Nephron (organoid): ENCODE measurements around the gene KATNAL1.
A peak's percentile ranks its signal among the peaks of the same experiment; 100 is the strongest.

ENCODE experiments used
- H3K27ac Mint-ChIP-seq, 3 experiments: 2 replicates each; pipeline ENCODE4 v1.8.0; 2020; ENCODE audit warnings: mixed read lengths in 3 of 3, mild to moderate bottlenecking in 2 of 3, moderate library complexity in 1 of 3
- H3K27me3 Mint-ChIP-seq: 2 replicates; pipeline ENCODE4 v1.8.0; 2021; ENCODE audit warnings: low read depth, mild to moderate bottlenecking, moderate library complexity, mixed read lengths
- H3K36me3 Mint-ChIP-seq: 2 replicates; pipeline ENCODE4 v1.8.0; 2020; ENCODE audit warnings: low read depth, mixed read lengths
- H3K4me1 Mint-ChIP-seq: 2 replicates; pipeline ENCODE4 v1.8.0; 2020; ENCODE audit warnings: mixed read lengths
- H3K4me3 Mint-ChIP-seq, 3 experiments: 2 replicates each; pipeline ENCODE4 v1.8.0; 2020; ENCODE audit warnings: mild to moderate bottlenecking in 3 of 3, mixed read lengths in 3 of 3, moderate library complexity in 2 of 3
- H3K9me3 Mint-ChIP-seq: 2 replicates; pipeline ENCODE4 v1.8.0; 2020; ENCODE audit warnings: mixed read lengths
- CTCF ChIP-seq, 3 experiments: fragments of 200-600 bp; sonication (generic); IDR thresholded peaks; one replicate each; pipeline ENCODE4 v1.5.0; 2021; ENCODE audit warnings: antibody characterized with exemption in 3 of 3; ENCODE audit not compliant: unreplicated experiment in 3 of 3

KATNAL1 gene

GRCh38 chr13:30193279-30194234 lies 113.8 kb downstream of the KATNAL1 start:
- Mint-ChIP-seq H3K4me1 (no peaks in the 10 kb centered on the region), H3K9me3 (no peaks in the 10 kb centered on the region), H3K4me3 (no peak overlapping the region), H3K36me3 (no peaks in the 10 kb centered on the region), H3K27ac (peak overlapping the region in 1 of 3 experiments; percentile 35), H3K27me3 (no peaks in the 10 kb centered on the region)
- no peak for TF ChIP-seq CTCF (IDR thresholded peaks at IDR 0.05; ENCODE audit: unreplicated experiment in 3 of 3)

DNA sequence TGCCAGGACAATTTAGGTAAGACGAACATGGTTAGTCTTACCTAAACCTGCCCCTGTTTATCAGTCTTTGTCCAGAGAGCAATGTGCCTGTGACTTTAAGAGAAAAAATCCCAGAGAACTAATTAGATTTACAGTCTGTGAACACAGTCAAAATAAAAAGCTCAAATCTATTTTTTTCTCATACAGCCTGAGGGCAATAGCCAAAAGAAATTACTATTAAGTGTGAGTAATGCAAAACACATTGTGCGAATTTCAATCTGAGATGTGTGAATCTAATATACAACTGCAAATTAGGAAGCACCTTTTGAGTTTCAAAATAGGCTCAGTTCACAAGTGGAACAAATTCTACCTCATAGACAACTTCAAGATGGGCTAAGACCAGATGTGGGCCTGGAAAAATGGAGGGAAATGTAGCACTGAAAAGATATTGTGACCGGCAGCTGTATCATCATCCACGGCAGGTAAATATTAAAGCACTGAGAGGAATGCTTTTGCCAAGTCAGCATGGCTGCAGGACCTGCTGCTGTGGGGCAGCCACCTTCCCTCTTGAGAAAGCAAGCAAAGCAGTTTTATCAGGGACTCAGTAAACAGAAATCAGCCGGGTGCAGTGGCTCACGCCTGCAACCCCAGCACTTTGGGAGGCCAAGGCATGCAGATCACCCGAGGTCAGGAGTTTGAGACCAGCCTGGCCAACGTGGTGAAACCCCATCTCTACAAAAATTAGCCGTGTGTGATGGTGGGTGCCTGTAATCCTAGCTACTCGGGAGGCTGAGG lies 114.8 kb downstream of the KATNAL1 start:
- Mint-ChIP-seq H3K27me3 (no peaks in the 10 kb centered on the region), H3K4me3 (no peak overlapping the region), H3K4me1 (no peaks in the 10 kb centered on the region), H3K36me3 (no peaks in the 10 kb centered on the region), H3K27ac (peak overlapping the region in 2 of 3 experiments; percentile 40 to 74), H3K9me3 (no peaks in the 10 kb centered on the region)
- TF ChIP-seq CTCF (IDR thresholded peaks at IDR 0.05; ENCODE audit: unreplicated experiment in 3 of 3): no peak

DNA sequence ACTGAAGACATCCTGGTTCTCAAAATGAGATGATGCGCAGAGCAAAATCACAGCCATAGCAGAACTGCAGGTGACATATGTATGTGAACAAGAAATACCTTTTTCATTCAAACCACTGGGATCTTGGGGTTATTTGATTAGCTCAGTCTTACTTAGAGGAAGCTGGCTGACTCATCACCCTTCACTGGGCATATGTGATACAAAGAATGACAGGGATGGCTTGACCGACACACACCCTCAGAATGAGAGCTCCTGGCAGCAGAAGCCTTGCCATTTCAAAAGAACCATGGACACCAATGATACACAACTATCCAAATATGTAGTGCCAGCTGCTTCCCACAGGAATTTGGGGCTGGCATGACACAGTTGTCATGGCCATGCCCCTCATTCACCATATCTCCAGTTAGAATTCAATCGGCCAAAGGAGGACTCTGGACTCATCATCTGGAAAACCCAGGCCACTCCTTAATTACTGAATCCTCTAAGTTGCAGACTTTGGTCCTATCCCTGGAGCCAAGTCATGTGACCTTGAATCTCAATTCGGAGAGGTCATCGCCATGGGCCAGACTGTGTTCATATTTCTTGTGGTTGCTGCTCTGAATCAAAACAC lies 115.8 kb downstream of the KATNAL1 start:
- Mint-ChIP-seq H3K4me3 (no peak overlapping the region), H3K27me3 (no peaks in the 10 kb centered on the region), H3K36me3 (no peaks in the 10 kb centered on the region), H3K27ac (peak overlapping the region in 1 of 3 experiments; percentile 74), H3K9me3 (no peaks in the 10 kb centered on the region), H3K4me1 (no peaks in the 10 kb centered on the region)
- no peak for TF ChIP-seq CTCF (IDR thresholded peaks at IDR 0.05; ENCODE audit: unreplicated experiment in 3 of 3)

GRCh38 chr13:30186634-30187415 lies 120.5 kb downstream of the KATNAL1 start:
- H3K27ac Mint-ChIP-seq: peak overlapping the region in 2 of 3 experiments; percentile 12 to 14
- no peak for TF ChIP-seq CTCF (IDR thresholded peaks at IDR 0.05; ENCODE audit: unreplicated experiment in 3 of 3)
- no peaks in the 10 kb centered on the region for H3K36me3 Mint-ChIP-seq
- H3K27me3 Mint-ChIP-seq: no peaks in the 10 kb centered on the region
- H3K9me3 Mint-ChIP-seq: peaks cover 4% of the 10 kb centered on the region
- H3K4me1 Mint-ChIP-seq: peaks cover 3% of the 10 kb centered on the region
- no peak overlapping the region for H3K4me3 Mint-ChIP-seq

GRCh38 chr13:30181888-30182651 lies 125.3 kb downstream of the KATNAL1 start:
- H3K4me3 Mint-ChIP-seq: no peak overlapping the region
- peak overlapping the region in 2 of 3 experiments; percentile 21 to 43 for H3K27ac Mint-ChIP-seq
- H3K9me3 Mint-ChIP-seq: peaks cover 4% of the 10 kb centered on the region
- peaks cover 6% of the 10 kb centered on the region for H3K4me1 Mint-ChIP-seq
- peaks cover 3% of the 10 kb centered on the region for H3K27me3 Mint-ChIP-seq
- no peaks in the 10 kb centered on the region for H3K36me3 Mint-ChIP-seq
- no peak for TF ChIP-seq CTCF (IDR thresholded peaks at IDR 0.05; ENCODE audit: unreplicated experiment in 3 of 3)
